Kidney (tissue), 14 donors: ENCODE data around the gene VTCN1. TPM values are rescaled to one million over a fixed set of nuclear protein-coding genes. Genes with fewer than 3 reads are reported as not detected.

ENCODE experiments used
- DNase-seq, 5 donors: peaks; one replicate each; pipeline ENCODE4 v3.0.0-alpha.2; 2013 to 2020
- FAIRE-seq: peaks from 2 replicates; lab custom pipeline; 2012; peaks lifted over from hg19 to GRCh38; lab: Jason Lieb, UNC
- H3K27ac ChIP-seq, 2 donors: one replicate each; pipeline ENCODE4 v1.7.0; 2013; ENCODE audit warnings: low read depth in 2 of 2, low read length in 2 of 2, inconsistent platforms in 1 of 2
- H3K27me3 ChIP-seq: one replicate; pipeline ENCODE4 v1.7.1; 2013; ENCODE audit warnings: low read length, inconsistent platforms; ENCODE audit not compliant: control insufficient read depth, insufficient read depth
- H3K36me3 ChIP-seq, 3 donors: one replicate each; pipeline versions ENCODE4 v1.7.0 to v1.7.1; 2013; ENCODE audit warnings: low read length in 3 of 3, control low read depth in 1 of 3, inconsistent platforms in 1 of 3; ENCODE audit not compliant: insufficient read depth in 3 of 3, control insufficient read depth in 2 of 3
- H3K4me1 ChIP-seq, 3 donors: one replicate each; pipeline versions ENCODE4 v1.7.0 to v1.7.1; 2013; ENCODE audit warnings: low read length in 3 of 3, inconsistent platforms in 1 of 3, low read depth in 1 of 3; ENCODE audit not compliant: control insufficient read depth in 2 of 3, insufficient read depth in 2 of 3
- H3K4me3 ChIP-seq, 3 donors: one replicate each; pipeline versions ENCODE4 v1.7.0 to v1.8.1; 2013; ENCODE audit warnings: low read length in 3 of 3, control low read depth in 1 of 3, inconsistent platforms in 1 of 3
- H3K9ac ChIP-seq, 3 donors: one replicate each; pipeline versions ENCODE4 v1.7.0 to v1.7.1; 2013; ENCODE audit warnings: low read length in 3 of 3, control low read depth in 1 of 3, inconsistent platforms in 1 of 3
- H3K9me3 ChIP-seq, 3 donors: one replicate each; pipeline versions ENCODE4 v1.7.0 to v1.7.1; 2013; ENCODE audit warnings: low read length in 3 of 3, control low read depth in 1 of 3, inconsistent platforms in 1 of 3; ENCODE audit not compliant: control insufficient read depth in 2 of 3, insufficient read depth in 1 of 3
- intact Hi-C: fragments of 100-400 bp; cut with DNase I; formaldehyde crosslinking; loops from one replicate; pipeline ENCODE4 v1.11.1; 2022
- polyA plus RNA-seq: library from polyadenylated mRNA; stranded (reverse); fragments of 350-450 nt; fragmentation: Illumina TruSeq; extraction: RNeasy Lipid Tissue Mini Kit (QIAGEN cat#74804); gene quantifications from one replicate; pipeline ENCODE4 v1.2.3, GENCODE V29; 2014; ENCODE audit warnings: low read depth, low replicate concordance; ENCODE audit not compliant: insufficient read depth
- total RNA-seq: library from RNA; stranded (reverse); fragmentation: NEBNext Ultra II Directional; extraction: Animal tissue kit (Norgen Biotek cat#: 25700); gene quantifications from one replicate; pipeline ENCODE4 v1.2.1, GENCODE V29; 2021
- TF ChIP-seq, protein P1 (sequence below): IDR thresholded peaks from 3 replicates; pipeline ENCODE4 v1.5.1; 2012; ENCODE audit warnings: mild to moderate bottlenecking, moderate library complexity, borderline replicate concordance; ENCODE audit not compliant: insufficient read depth; ENCODE audit errors: extremely low read depth
- donor health status: control.
- donor health status: control.
- donor health status: control.
- donor health status: control.
- donor health status: control.
- donor health status: DM: yes; HTN: yes; CAD: no.
- donor health status: Normal renal cell carcinoma (clear cell type).

Gene VTCN1
- total and polyA plus RNA-seq, 2 donors from 2014 or later, result 26.5 to 32.6 TPM

DNA sequence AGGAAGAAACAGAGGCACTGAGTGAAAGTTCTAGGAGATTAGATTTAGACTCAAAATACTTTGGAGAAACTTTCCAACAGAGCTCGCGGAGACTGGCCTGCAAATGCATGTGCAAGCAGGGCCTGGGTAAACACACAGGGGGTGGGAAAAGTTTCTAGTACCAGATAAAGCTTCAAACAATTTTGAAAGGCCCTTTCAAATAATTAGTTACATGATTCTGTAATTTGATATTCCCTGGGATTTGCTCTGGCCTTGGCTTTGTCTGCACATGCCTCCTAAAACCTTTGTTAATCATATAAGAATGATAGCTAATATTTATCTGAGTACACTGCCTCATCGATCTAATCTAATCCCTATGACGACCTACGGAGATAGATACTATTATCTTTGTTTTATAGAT lies 31.3 kb downstream of the VTCN1 start:
- no peak overlapping the region for H3K9ac ChIP-seq
- no peaks in the 10 kb centered on the region for H3K27me3 ChIP-seq
- FAIRE-seq (no peak), DNase-seq (no peak)
- no peaks in the 10 kb centered on the region for H3K36me3 ChIP-seq
- H3K27ac ChIP-seq, result no peak overlapping the region
- intact Hi-C loops, result no loop called here
- TF ChIP-seq, protein P1, sequence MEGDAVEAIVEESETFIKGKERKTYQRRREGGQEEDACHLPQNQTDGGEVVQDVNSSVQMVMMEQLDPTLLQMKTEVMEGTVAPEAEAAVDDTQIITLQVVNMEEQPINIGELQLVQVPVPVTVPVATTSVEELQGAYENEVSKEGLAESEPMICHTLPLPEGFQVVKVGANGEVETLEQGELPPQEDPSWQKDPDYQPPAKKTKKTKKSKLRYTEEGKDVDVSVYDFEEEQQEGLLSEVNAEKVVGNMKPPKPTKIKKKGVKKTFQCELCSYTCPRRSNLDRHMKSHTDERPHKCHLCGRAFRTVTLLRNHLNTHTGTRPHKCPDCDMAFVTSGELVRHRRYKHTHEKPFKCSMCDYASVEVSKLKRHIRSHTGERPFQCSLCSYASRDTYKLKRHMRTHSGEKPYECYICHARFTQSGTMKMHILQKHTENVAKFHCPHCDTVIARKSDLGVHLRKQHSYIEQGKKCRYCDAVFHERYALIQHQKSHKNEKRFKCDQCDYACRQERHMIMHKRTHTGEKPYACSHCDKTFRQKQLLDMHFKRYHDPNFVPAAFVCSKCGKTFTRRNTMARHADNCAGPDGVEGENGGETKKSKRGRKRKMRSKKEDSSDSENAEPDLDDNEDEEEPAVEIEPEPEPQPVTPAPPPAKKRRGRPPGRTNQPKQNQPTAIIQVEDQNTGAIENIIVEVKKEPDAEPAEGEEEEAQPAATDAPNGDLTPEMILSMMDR, result no peak
- no peaks in the 10 kb centered on the region for H3K4me1 ChIP-seq
- no peak overlapping the region for H3K4me3 ChIP-seq
- no peaks in the 10 kb centered on the region for H3K9me3 ChIP-seq

DNA sequence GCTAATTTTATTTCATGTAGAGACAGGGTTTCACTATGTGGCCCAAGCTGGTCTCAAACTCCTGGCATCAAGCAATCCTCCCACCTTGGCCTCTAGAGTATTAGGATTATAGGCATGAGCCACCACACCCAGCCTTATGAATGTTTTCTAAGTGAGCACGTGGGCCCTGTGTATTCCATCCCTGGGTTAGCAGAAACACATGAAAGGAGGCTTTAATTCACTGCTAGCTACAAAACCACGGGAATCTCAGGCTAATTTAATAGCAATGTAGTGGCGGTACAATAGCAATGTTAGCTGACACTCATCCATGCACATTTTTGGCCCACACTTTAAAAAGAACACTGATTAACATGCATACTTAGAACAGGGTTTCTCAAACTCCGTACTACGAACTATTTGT lies 32.0 kb downstream of the VTCN1 start:
- no peaks in the 10 kb centered on the region for H3K4me1 ChIP-seq
- TF ChIP-seq, protein P1, result no peak
- no peak overlapping the region for H3K9ac ChIP-seq
- intact Hi-C loops, result no loop called here
- H3K27me3 ChIP-seq, result no peaks in the 10 kb centered on the region
- no peak overlapping the region for H3K27ac ChIP-seq
- H3K36me3 ChIP-seq, result no peaks in the 10 kb centered on the region
- FAIRE-seq (no peak), DNase-seq (no peak)
- H3K4me3 ChIP-seq, result no peak overlapping the region
- no peaks in the 10 kb centered on the region for H3K9me3 ChIP-seq

DNA sequence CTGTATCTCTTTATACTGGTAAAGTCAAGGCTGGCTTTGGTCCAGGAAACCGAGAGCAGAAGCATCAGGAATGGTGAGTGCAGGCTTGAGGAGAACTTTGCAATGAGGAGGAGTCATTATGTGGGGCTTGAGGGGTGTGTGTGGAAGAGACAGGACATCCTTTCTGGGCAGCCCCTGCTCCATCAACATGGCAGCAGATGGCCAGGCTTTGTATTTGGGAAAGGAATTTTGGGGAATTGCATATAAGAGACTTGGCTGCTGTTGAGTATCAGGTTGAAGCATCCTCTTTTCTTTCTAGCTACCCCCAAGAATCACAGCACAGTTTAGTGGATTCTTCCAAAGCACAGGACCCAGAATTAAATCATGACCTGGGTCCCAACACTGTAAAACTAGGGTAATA lies 33.4 kb downstream of the VTCN1 start:
- intact Hi-C loops, result no loop called here
- TF ChIP-seq, protein P1, result no peak
- no peaks in the 10 kb centered on the region for H3K36me3 ChIP-seq
- H3K4me1 ChIP-seq, result peaks cover 0 to 3% (median 0%) of the 10 kb centered on the region in 3 donors
- H3K27ac ChIP-seq, result no peak overlapping the region
- H3K27me3 ChIP-seq, result no peaks in the 10 kb centered on the region
- DNase-seq (no peak), FAIRE-seq (no peak)
- H3K9ac ChIP-seq, result no peak overlapping the region
- H3K4me3 ChIP-seq, result no peak overlapping the region
- no peaks in the 10 kb centered on the region for H3K9me3 ChIP-seq

DNA sequence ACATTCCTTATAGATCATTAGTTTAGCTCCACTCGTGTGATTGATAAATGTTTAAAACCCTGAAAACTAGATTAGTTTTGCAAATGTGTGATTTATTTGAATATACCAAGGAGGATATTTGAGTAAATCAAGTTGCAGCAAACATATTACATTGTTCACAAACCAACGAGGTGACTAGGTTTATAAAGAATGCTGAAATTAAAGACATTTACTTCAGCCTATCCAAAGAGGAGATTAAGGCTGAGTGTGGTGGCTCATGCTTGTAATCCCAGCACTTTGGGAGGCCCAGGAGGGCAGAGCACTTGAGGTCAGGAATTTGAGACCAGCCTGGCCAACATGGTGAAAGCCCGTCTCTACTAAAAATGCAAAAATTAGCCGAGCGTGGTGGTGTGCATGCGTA lies 34.1 kb downstream of the VTCN1 start:
- peaks cover 0 to 3% (median 0%) of the 10 kb centered on the region in 3 donors for H3K4me1 ChIP-seq
- H3K36me3 ChIP-seq, result no peaks in the 10 kb centered on the region
- no peaks in the 10 kb centered on the region for H3K27me3 ChIP-seq
- H3K9me3 ChIP-seq, result no peaks in the 10 kb centered on the region
- FAIRE-seq (no peak), DNase-seq (no peak)
- H3K4me3 ChIP-seq, result no peak overlapping the region
- no peak overlapping the region for H3K27ac ChIP-seq
- no peak overlapping the region for H3K9ac ChIP-seq
- TF ChIP-seq, protein P1, result no peak
- intact Hi-C loops, result no loop called here
